T-helper 2 cell treated with Interferon-gamma antibody and Interleukin-4, amounts not matched to agents 5 μg/mL and 100 μg/mL, for 36 hours (primary cell): ENCODE data around the gene OPA1.

ENCODE experiments used
- DNase-seq: peaks from one replicate; pipeline ENCODE4 v3.0.0; 2021; ENCODE audit warnings: low spot score
- H3K27ac Mint-ChIP-seq: one replicate; pipeline ENCODE4 v1.8.0; 2021; ENCODE audit warnings: mild to moderate bottlenecking, mixed read lengths
- H3K27me3 Mint-ChIP-seq: one replicate; pipeline ENCODE4 v1.8.0; 2021; ENCODE audit warnings: low read depth, mixed read lengths
- H3K36me3 Mint-ChIP-seq: one replicate; pipeline ENCODE4 v1.8.0; 2021; ENCODE audit warnings: low read depth, mixed read lengths
- H3K4me1 Mint-ChIP-seq: one replicate; pipeline ENCODE4 v1.8.0; 2021; ENCODE audit warnings: low read depth, mixed read lengths
- H3K4me3 Mint-ChIP-seq: one replicate; pipeline ENCODE4 v1.8.0; 2022; ENCODE audit warnings: mild to moderate bottlenecking, moderate library complexity, mixed read lengths
- H3K9me3 Mint-ChIP-seq: one replicate; pipeline ENCODE4 v1.8.0; 2021; ENCODE audit warnings: mixed read lengths

OPA1 gene

GRCh38 chr3:193734737-193735366 lies 141.8 kb downstream of the OPA1 start:
- H3K27ac Mint-ChIP-seq: no peak overlapping the region
- no peaks in the 10 kb centered on the region for H3K4me1 Mint-ChIP-seq
- H3K36me3 Mint-ChIP-seq: no peaks in the 10 kb centered on the region
- DNase-seq: no peak
- H3K9me3 Mint-ChIP-seq: no peaks in the 10 kb centered on the region
- no peak overlapping the region for H3K4me3 Mint-ChIP-seq
- no peaks in the 10 kb centered on the region for H3K27me3 Mint-ChIP-seq

- H3K27ac Mint-ChIP-seq: no peak overlapping the region
- H3K9me3 Mint-ChIP-seq: no peaks in the 10 kb centered on the region
- H3K4me1 Mint-ChIP-seq: no peaks in the 10 kb centered on the region
- DNase-seq: no peak
- no peaks in the 10 kb centered on the region for H3K36me3 Mint-ChIP-seq
- H3K27me3 Mint-ChIP-seq: no peaks in the 10 kb centered on the region
- H3K4me3 Mint-ChIP-seq: no peak overlapping the region
These were observed 142.8 kb downstream of the OPA1 start for GRCh38 chr3:193735850-193736249.

DNA sequence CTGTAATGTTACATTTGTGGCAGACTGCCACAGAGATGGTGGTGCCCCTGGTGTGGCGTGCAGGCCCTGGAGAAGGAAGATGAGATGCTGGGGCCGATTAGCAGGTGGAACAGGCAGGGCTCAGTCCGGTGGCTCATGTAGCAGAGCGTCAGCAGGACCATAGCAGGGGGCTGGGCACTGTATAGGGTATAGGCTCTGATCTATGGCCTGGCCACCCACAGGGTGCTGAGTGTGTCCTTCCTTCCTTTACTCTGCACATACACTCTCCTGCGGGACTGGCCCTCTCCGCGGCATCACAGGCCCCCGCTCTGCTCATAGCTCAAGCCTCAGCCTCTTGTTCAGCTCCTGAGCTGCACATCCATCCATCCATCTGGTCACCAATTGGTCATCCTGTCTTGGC lies 143.6 kb downstream of the OPA1 start:
- no peaks in the 10 kb centered on the region for H3K27me3 Mint-ChIP-seq
- no peaks in the 10 kb centered on the region for H3K36me3 Mint-ChIP-seq
- H3K27ac Mint-ChIP-seq: no peak overlapping the region
- no peaks in the 10 kb centered on the region for H3K9me3 Mint-ChIP-seq
- no peak overlapping the region for H3K4me3 Mint-ChIP-seq
- no peaks in the 10 kb centered on the region for H3K4me1 Mint-ChIP-seq
- no peak for DNase-seq

GRCh38 chr3:193737191-193737751 lies 144.3 kb downstream of the OPA1 start:
- H3K4me3 Mint-ChIP-seq: no peak overlapping the region
- no peak for DNase-seq
- no peaks in the 10 kb centered on the region for H3K36me3 Mint-ChIP-seq
- H3K4me1 Mint-ChIP-seq: no peaks in the 10 kb centered on the region
- H3K27ac Mint-ChIP-seq: no peak overlapping the region
- H3K27me3 Mint-ChIP-seq: peaks cover 5% of the 10 kb centered on the region
- no peaks in the 10 kb centered on the region for H3K9me3 Mint-ChIP-seq

GRCh38 chr3:193742628-193743027 lies 149.6 kb downstream of the OPA1 start:
- Mint-ChIP-seq H3K4me3 (no peak overlapping the region), H3K4me1 (peaks cover 4% of the 10 kb centered on the region), H3K36me3 (no peaks in the 10 kb centered on the region), H3K9me3 (no peaks in the 10 kb centered on the region), H3K27me3 (peaks cover 19% of the 10 kb centered on the region), H3K27ac (no peak overlapping the region)
- DNase-seq: no peak

DNA sequence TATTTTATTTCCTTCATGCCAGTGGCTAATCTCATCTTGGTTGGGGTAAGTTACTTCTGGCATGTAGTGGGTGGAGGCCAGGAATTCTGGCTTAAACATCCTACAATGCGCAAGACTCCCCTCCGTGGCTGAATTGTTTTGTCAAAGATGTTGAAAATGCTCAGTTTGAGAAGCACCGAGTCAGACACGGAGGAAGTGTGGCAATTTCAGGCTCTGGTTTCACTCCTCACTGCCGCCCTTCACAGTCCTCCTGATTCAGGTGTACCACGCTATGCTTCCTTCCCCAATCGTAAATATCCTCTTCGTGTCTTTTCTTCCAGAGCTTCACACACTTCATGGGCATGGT lies 150.7 kb downstream of the OPA1 start:
- H3K9me3 Mint-ChIP-seq: no peaks in the 10 kb centered on the region
- peaks cover 25% of the 10 kb centered on the region for H3K27me3 Mint-ChIP-seq
- peaks cover 4% of the 10 kb centered on the region for H3K4me1 Mint-ChIP-seq
- no peak for DNase-seq
- H3K36me3 Mint-ChIP-seq: no peaks in the 10 kb centered on the region
- H3K4me3 Mint-ChIP-seq: no peak overlapping the region
- no peak overlapping the region for H3K27ac Mint-ChIP-seq

- peaks cover 30% of the 10 kb centered on the region for H3K27me3 Mint-ChIP-seq
- peaks cover 4% of the 10 kb centered on the region for H3K4me1 Mint-ChIP-seq
- H3K4me3 Mint-ChIP-seq: no peak overlapping the region
- H3K27ac Mint-ChIP-seq: no peak overlapping the region
- no peaks in the 10 kb centered on the region for H3K9me3 Mint-ChIP-seq
- no peaks in the 10 kb centered on the region for H3K36me3 Mint-ChIP-seq
- DNase-seq: no peak
These were observed 151.2 kb downstream of the OPA1 start for GRCh38 chr3:193744048-193744821.

DNA sequence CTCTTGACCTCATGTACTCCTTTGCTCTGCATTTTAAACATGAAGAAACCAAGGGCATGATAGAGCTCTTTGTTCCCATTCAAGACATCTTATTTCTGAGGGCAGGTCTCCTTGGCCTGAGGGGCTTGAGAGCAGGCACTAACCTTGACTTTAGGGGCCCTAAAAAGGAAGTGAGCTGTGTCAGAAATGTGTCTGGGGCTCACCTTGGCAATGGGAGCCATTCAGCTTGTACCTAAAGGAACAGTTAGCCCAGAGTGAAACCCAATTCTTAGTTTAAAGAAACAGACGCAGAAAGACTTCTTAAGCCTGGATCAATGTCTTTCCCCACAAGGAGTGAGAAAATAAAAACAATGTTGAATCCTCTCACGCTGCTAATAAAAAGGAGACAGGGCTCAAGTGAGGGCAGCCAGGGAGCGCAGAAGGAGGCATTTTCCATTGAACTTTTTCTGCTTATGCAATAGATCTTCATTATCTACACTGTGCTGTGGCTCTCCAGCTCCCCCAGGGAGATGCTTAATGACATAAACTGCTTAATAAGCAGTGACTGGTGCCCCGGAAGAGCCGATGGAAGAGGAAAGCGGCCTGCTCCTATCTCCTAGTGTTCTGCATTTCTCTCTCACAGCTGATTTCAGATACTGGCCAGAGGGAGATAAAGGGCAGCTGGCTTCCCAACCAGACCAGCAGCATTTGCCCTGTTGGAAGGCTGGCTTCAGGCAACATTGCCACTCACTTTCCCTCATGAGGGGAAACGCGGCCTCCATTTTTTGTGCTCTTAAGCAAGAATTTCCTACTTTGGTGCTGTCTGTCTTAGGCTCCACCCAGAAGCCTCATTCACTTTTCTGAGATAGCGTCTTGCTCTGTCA lies 152.0 kb downstream of the OPA1 start:
- Mint-ChIP-seq H3K4me1 (peaks cover 4% of the 10 kb centered on the region), H3K4me3 (no peak overlapping the region), H3K27ac (no peak overlapping the region), H3K9me3 (no peaks in the 10 kb centered on the region), H3K36me3 (no peaks in the 10 kb centered on the region), H3K27me3 (peaks cover 34% of the 10 kb centered on the region)
- no peak for DNase-seq

- DNase-seq: no peak
- no peak overlapping the region for H3K4me3 Mint-ChIP-seq
- no peaks in the 10 kb centered on the region for H3K9me3 Mint-ChIP-seq
- no peaks in the 10 kb centered on the region for H3K36me3 Mint-ChIP-seq
- H3K27me3 Mint-ChIP-seq: peaks cover 38% of the 10 kb centered on the region
- peaks cover 4% of the 10 kb centered on the region for H3K4me1 Mint-ChIP-seq
- H3K27ac Mint-ChIP-seq: no peak overlapping the region
These were observed 153.8 kb downstream of the OPA1 start for GRCh38 chr3:193746832-193747231.
